ENCODE results near the gene ATG13. TPM values are rescaled to one million over a fixed set of nuclear protein-coding genes. Genes with fewer than 3 reads are reported as not detected.

Gene ATG13
- total and polyA plus RNA-seq, 8 donors, result 27.5 to 59.6 (median 40.5) TPM

- TF ChIP-seq, protein P1, sequence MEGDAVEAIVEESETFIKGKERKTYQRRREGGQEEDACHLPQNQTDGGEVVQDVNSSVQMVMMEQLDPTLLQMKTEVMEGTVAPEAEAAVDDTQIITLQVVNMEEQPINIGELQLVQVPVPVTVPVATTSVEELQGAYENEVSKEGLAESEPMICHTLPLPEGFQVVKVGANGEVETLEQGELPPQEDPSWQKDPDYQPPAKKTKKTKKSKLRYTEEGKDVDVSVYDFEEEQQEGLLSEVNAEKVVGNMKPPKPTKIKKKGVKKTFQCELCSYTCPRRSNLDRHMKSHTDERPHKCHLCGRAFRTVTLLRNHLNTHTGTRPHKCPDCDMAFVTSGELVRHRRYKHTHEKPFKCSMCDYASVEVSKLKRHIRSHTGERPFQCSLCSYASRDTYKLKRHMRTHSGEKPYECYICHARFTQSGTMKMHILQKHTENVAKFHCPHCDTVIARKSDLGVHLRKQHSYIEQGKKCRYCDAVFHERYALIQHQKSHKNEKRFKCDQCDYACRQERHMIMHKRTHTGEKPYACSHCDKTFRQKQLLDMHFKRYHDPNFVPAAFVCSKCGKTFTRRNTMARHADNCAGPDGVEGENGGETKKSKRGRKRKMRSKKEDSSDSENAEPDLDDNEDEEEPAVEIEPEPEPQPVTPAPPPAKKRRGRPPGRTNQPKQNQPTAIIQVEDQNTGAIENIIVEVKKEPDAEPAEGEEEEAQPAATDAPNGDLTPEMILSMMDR (IDR thresholded peaks at IDR 0.05), result no peak
- no peaks in the 10 kb centered on the region for H3K36me3 ChIP-seq
- no peak overlapping the region for H3K27ac ChIP-seq
- H3K4me1 ChIP-seq, result peaks cover 0 to 4% (median 0%) of the 10 kb centered on the region in 3 donors
- no peak overlapping the region for H3K4me3 ChIP-seq
- H3K9me3 ChIP-seq, result no peaks in the 10 kb centered on the region
- no peaks in the 10 kb centered on the region for H3K27me3 ChIP-seq
- 88 to 90% methylated on average over 11 of the region's 11 CpGs for WGBS, 2 donors
- no peak for DNase-seq
- no peak for ATAC-seq
- no peak for FAIRE-seq
- intact Hi-C loops (cut with DNase I), result no loop called here
Observed at GRCh38 chr11:46722566-46723358, 105.4 kb downstream of the ATG13 start.

DNA sequence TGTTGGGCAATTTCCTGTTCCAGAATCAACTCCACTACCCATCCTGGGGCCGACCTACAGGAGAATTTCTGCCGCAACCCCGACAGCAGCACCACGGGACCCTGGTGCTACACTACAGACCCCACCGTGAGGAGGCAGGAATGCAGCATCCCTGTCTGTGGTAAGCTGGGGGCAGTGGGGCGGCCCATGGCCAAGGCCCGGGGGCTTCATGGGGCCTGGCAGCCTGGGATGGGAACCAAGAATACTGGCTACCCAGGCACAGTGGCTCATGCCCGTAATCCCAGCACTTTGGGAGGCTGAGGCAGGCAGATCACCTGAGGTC lies 106.0 kb downstream of the ATG13 start:
- FAIRE-seq (no peak), ATAC-seq (no peak), DNase-seq (no peak)
- H3K27ac ChIP-seq, result no peak overlapping the region
- H3K36me3 ChIP-seq, result no peaks in the 10 kb centered on the region
- WGBS, 2 donors, result 86 to 91% methylated on average over 5 to 8 of the region's 8 CpGs
- no peak overlapping the region for H3K4me3 ChIP-seq
- intact Hi-C loops (cut with DNase I), result no loop called here
- no peaks in the 10 kb centered on the region for H3K9me3 ChIP-seq
- H3K27me3 ChIP-seq, result no peaks in the 10 kb centered on the region
- TF ChIP-seq, protein P1 (IDR thresholded peaks at IDR 0.05), result no peak
- H3K4me1 ChIP-seq, result no peaks in the 10 kb centered on the region

DNA sequence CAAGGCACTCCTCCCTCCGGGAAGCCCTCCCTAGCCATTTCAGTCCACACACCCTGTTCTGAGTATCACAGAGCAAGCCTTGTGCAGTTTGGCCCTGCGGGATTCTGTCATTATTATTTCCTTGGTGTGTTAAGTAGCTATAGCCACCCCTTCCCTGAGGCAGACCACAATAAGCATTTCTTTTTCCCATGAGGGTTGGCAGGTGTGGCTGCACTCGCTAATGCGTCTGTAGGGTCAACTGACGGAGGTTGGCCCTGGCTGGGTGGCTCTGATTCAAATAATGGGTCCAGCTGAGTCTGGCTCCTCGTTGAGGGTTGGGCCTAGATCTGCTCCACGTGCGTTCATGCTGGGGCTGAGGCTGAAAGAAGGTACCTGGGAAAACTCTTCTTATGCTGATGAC lies 106.7 kb downstream of the ATG13 start:
- 63 to 66% methylated on average over 8 of the region's 8 CpGs for WGBS, 2 donors
- H3K27ac ChIP-seq, result no peak overlapping the region
- no peaks in the 10 kb centered on the region for H3K9me3 ChIP-seq
- intact Hi-C loops (cut with DNase I), result no loop called here
- no peaks in the 10 kb centered on the region for H3K27me3 ChIP-seq
- H3K4me1 ChIP-seq, result no peaks in the 10 kb centered on the region
- TF ChIP-seq, protein P1 (IDR thresholded peaks at IDR 0.05), result no peak
- no peak overlapping the region for H3K4me3 ChIP-seq
- no peak for FAIRE-seq
- no peaks in the 10 kb centered on the region for H3K36me3 ChIP-seq
- no peak for DNase-seq
- no peak for ATAC-seq

Other genes starting within 250 kb of the ATG13 start
- gene MDK, start 235.9 kb upstream of the ATG13 start, total RNA-seq, result 10 to 100 TPM in 4 of 6 donors, 1 to 10 TPM in 2; 4.3 to 84.4 (median 16.5) TPM
- gene MDK, start 235.9 kb upstream of the ATG13 start, polyA plus RNA-seq, result 10 to 100 TPM; 23.6 to 66.5 TPM
- gene CHRM4, start 225.8 kb upstream of the ATG13 start, total RNA-seq, result under 1 TPM; 0.08 to 0.62 (median 0.20) TPM
- under 1 TPM in 1 of 2 donors, not detected in 1; 0.66 TPM for gene CHRM4, start 225.8 kb upstream of the ATG13 start, polyA plus RNA-seq
- gene AMBRA1, start 23.5 kb upstream of the ATG13 start, total RNA-seq, result 10 to 100 TPM; 10.2 to 18.7 (median 12.4) TPM
- 1 to 10 TPM; 6.8 to 8.2 TPM for gene AMBRA1, start 23.5 kb upstream of the ATG13 start, polyA plus RNA-seq
- gene HARBI1, start 326 bp upstream of the ATG13 start, total RNA-seq, result 1 to 10 TPM; 1.7 to 2.6 (median 2.2) TPM
- 1 to 10 TPM; 2.0 TPM for gene HARBI1, start 326 bp upstream of the ATG13 start, polyA plus RNA-seq
- gene ARHGAP1, start 83.1 kb downstream of the ATG13 start, total RNA-seq, result 10 to 100 TPM; 22.2 to 51.1 (median 32.0) TPM
- gene ARHGAP1, start 83.1 kb downstream of the ATG13 start, polyA plus RNA-seq, result 10 to 100 TPM; 18.7 to 30.2 TPM
- gene ZNF408, start 83.5 kb downstream of the ATG13 start, total RNA-seq, result 1 to 10 TPM; 2.8 to 5.6 (median 4.1) TPM
- gene ZNF408, start 83.5 kb downstream of the ATG13 start, polyA plus RNA-seq, result 1 to 10 TPM; 6.7 to 7.8 TPM
- gene F2, start 101.7 kb downstream of the ATG13 start, total RNA-seq, result under 1 TPM in 2 of 6 donors, not detected in 4; 0.16 to 0.76 TPM
- gene F2, start 101.7 kb downstream of the ATG13 start, polyA plus RNA-seq, result under 1 TPM; 0.08 to 0.19 TPM
- gene CKAP5, start 228.7 kb downstream of the ATG13 start, total RNA-seq, result 10 to 100 TPM; 12.5 to 36.3 (median 18.6) TPM
- 1 to 10 TPM; 4.0 to 9.4 TPM for gene CKAP5, start 228.7 kb downstream of the ATG13 start, polyA plus RNA-seq